Endothelial cell of umbilical vein (primary cell): ENCODE results near the gene UCMA.

ENCODE experiments used
- CTCF ChIP-seq, 2 donors: IDR thresholded peaks; 1 replicate in 1 of 2; 2 replicates in 1 of 2; pipeline ENCODE4 v1.5.1; 2011; ENCODE audit warnings: low read length in 2 of 2, mild to moderate bottlenecking in 2 of 2, moderate library complexity in 2 of 2, control low read depth in 1 of 2, inconsistent platforms in 1 of 2, low read depth in 1 of 2; ENCODE audit not compliant: insufficient read depth in 1 of 2; ENCODE audit errors: extremely low read depth in 1 of 2
- POLR2A ChIP-seq: IDR thresholded peaks from 2 replicates; pipeline ENCODE4 v1.6.1; 2012; ENCODE audit warnings: low read depth, mild to moderate bottlenecking, control low read depth, low read length

GRCh38 chr10:13184276-13184675 lies 49.9 kb downstream of the UCMA start:
- TF ChIP-seq CTCF (IDR thresholded peaks at IDR 0.05; ENCODE audit: extremely low read depth in 1 of 2, insufficient read depth in 1 of 2, low read depth in 1 of 2, low read length in 2 of 2) (no peak), POLR2A (no peak)
